ENCODE results near the gene POLR2M.

The POLR2M gene

GRCh38 chr15:57692709-57693108, 13.8 kb upstream of the POLR2M start:
- no peak for DNase-seq

GRCh38 chr15:57694279-57694678, 12.2 kb upstream of the POLR2M start:
- DNase-seq = no peak

- DNase-seq = no peak
Measured at GRCh38 chr15:57696146-57696545, 10.4 kb upstream of the POLR2M start.

GRCh38 chr15:57697588-57697987, 8.9 kb upstream of the POLR2M start:
- DNase-seq = no peak

GRCh38 chr15:57698243-57698642, 8.3 kb upstream of the POLR2M start:
- DNase-seq = no peak

GRCh38 chr15:57698991-57699390, 7.5 kb upstream of the POLR2M start:
- DNase-seq = no peak

- no peak for DNase-seq
Measured at GRCh38 chr15:57703387-57703786, 3.1 kb upstream of the POLR2M start.

GRCh38 chr15:57704441-57704840, 2.1 kb upstream of the POLR2M start:
- no peak for DNase-seq

GRCh38 chr15:57705746-57706404, 639 bp upstream of the POLR2M start:
- DNase-seq = no peak

GRCh38 chr15:57708047-57708446, 1.5 kb downstream of the POLR2M start:
- no peak for DNase-seq

- DNase-seq = no peak
Measured at GRCh38 chr15:57718309-57718708, 11.8 kb downstream of the POLR2M start.

GRCh38 chr15:57720867-57721266, 14.4 kb downstream of the POLR2M start:
- no peak for DNase-seq

GRCh38 chr15:57726411-57726810, 19.9 kb downstream of the POLR2M start:
- no peak for DNase-seq

GRCh38 chr15:57727031-57727430, 20.5 kb downstream of the POLR2M start:
- no peak for DNase-seq

- DNase-seq = no peak
Measured at GRCh38 chr15:57728436-57728835, 21.9 kb downstream of the POLR2M start.

GRCh38 chr15:57730876-57731275, 24.4 kb downstream of the POLR2M start:
- no peak for DNase-seq

- no peak for DNase-seq
Measured at GRCh38 chr15:57731530-57732103, 25.1 kb downstream of the POLR2M start.

GRCh38 chr15:57732526-57733331, 26.2 kb downstream of the POLR2M start:
- DNase-seq = peak; percentile 10 to 53

GRCh38 chr15:57734860-57735259, 28.3 kb downstream of the POLR2M start:
- DNase-seq = no peak

- DNase-seq = no peak
Measured at GRCh38 chr15:57735431-57735830, 28.9 kb downstream of the POLR2M start.

GRCh38 chr15:57735891-57736290, 29.4 kb downstream of the POLR2M start:
- no peak for DNase-seq

GRCh38 chr15:57736591-57736990, 30.1 kb downstream of the POLR2M start:
- DNase-seq = no peak

GRCh38 chr15:57738734-57739237, 32.3 kb downstream of the POLR2M start:
- DNase-seq = no peak

GRCh38 chr15:57740048-57740447, 33.5 kb downstream of the POLR2M start:
- DNase-seq = no peak

Measured in activated CD4-positive, alpha-beta T cell treated with anti-CD3 and anti-CD28 coated beads for 4 hours (primary cell).